Adipocyte (in vitro differentiated cells): ENCODE data around the gene BRD4.

Experiments used
- DNase-seq: peaks from one replicate; pipeline ENCODE4 v3.0.0-alpha.2; 2015; ENCODE audit warnings: low read depth
- H3K27me3 ChIP-seq: replicated peaks from 2 replicates; pipeline ENCODE4 v1.7.0; 2013; ENCODE audit warnings: mild to moderate bottlenecking, low read length, moderate library complexity; ENCODE audit not compliant: control insufficient read depth, insufficient read depth
- H3K36me3 ChIP-seq: 2 replicates; pipeline ENCODE4 v1.7.0; 2013; ENCODE audit warnings: low read length, mild to moderate bottlenecking, moderate library complexity; ENCODE audit not compliant: control insufficient read depth, insufficient read depth, severe bottlenecking
- H3K4me1 ChIP-seq: 2 replicates; pipeline ENCODE4 v1.7.0; 2013; ENCODE audit warnings: mild to moderate bottlenecking, low read length, moderate library complexity; ENCODE audit not compliant: control insufficient read depth, insufficient read depth
- H3K4me3 ChIP-seq: 2 replicates; pipeline ENCODE4 v1.7.0; 2013; ENCODE audit warnings: mild to moderate bottlenecking, low read length, moderate library complexity
- H3K9ac ChIP-seq: 2 replicates; pipeline ENCODE4 v1.7.0; 2013; ENCODE audit warnings: mild to moderate bottlenecking, low read length, moderate library complexity
- H3K9me3 ChIP-seq: 2 replicates; pipeline ENCODE4 v1.7.0; 2013; ENCODE audit warnings: mild to moderate bottlenecking, low read length, moderate library complexity; ENCODE audit not compliant: control insufficient read depth

BRD4 gene

DNA sequence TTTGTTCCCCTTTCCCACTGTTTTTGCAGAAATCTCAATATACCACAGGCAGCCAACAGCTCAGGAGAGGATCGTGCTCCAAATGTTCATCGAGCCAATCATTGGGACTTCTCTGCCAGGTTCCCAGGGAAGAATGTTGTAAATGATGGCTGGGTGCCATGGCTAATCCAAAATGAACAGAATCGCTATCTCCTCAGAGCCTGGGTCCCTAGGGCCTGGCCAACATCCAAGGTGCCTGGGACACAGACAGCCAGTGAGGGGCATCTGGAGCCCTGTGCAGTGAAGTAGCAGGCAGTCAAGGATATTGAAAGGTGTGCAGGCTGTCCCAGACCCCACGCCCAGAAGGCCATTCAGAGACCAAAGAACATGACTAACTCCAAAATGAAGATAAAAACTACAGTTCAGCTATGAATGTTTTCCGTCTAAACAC is 37.8 kb downstream of the BRD4 start:
- Histone ChIP-seq H3K27me3 (no peaks in the 10 kb centered on the region), H3K36me3 (no peaks in the 10 kb centered on the region), H3K4me3 (peak overlapping the region; percentile 53), H3K9ac (no peak overlapping the region), H3K9me3 (no peaks in the 10 kb centered on the region), H3K4me1 (peaks cover 73% of the 10 kb centered on the region)
- no peak for DNase-seq

GRCh38 chr19:15293781-15294491 is 38.4 kb downstream of the BRD4 start:
- peak overlapping the region; percentile 40 for H3K9ac ChIP-seq
- H3K27me3 ChIP-seq: no peaks in the 10 kb centered on the region
- H3K36me3 ChIP-seq: no peaks in the 10 kb centered on the region
- peak overlapping the region; percentile 53 for H3K4me3 ChIP-seq
- no peaks in the 10 kb centered on the region for H3K9me3 ChIP-seq
- peaks cover 68% of the 10 kb centered on the region for H3K4me1 ChIP-seq
- peak; percentile 80 for DNase-seq

GRCh38 chr19:15292847-15293582 is 39.3 kb downstream of the BRD4 start:
- DNase-seq: peak; percentile 48
- Histone ChIP-seq H3K9me3 (no peaks in the 10 kb centered on the region), H3K9ac (peak overlapping the region; percentile 40), H3K4me1 (peaks cover 72% of the 10 kb centered on the region), H3K27me3 (no peaks in the 10 kb centered on the region), H3K4me3 (peak overlapping the region; percentile 53), H3K36me3 (no peaks in the 10 kb centered on the region)

DNA sequence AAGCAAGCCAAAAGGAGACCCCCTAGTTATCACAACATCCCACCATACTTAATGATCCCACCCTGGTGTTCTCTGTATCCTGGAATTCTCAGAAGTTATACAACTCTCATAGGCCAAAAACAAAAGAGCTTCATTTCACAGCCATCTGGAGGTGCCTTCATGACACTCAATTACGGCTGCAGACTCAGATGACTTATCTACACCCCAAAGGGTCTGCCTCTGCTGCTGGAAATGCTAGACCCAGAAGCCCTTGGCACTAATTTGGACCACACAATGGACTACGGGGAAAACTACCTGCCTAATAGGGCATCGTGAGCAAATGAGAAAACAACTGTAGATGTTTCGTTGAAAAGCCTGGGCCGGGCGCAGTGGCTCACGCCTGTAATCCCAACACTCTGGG is 40.2 kb downstream of the BRD4 start:
- H3K9me3 ChIP-seq: no peaks in the 10 kb centered on the region
- H3K4me1 ChIP-seq: peaks cover 71% of the 10 kb centered on the region
- no peak overlapping the region for H3K4me3 ChIP-seq
- no peak for DNase-seq
- no peaks in the 10 kb centered on the region for H3K27me3 ChIP-seq
- H3K9ac ChIP-seq: no peak overlapping the region
- H3K36me3 ChIP-seq: no peaks in the 10 kb centered on the region

- Histone ChIP-seq H3K27me3 (no peaks in the 10 kb centered on the region), H3K9ac (no peak overlapping the region), H3K9me3 (no peaks in the 10 kb centered on the region), H3K4me1 (peaks cover 65% of the 10 kb centered on the region), H3K36me3 (no peaks in the 10 kb centered on the region), H3K4me3 (no peak overlapping the region)
- no peak for DNase-seq
Observed at GRCh38 chr19:15291548-15292021, 40.8 kb downstream of the BRD4 start.

GRCh38 chr19:15291089-15291488 is 41.2 kb downstream of the BRD4 start:
- H3K27me3 ChIP-seq: no peaks in the 10 kb centered on the region
- H3K9me3 ChIP-seq: no peaks in the 10 kb centered on the region
- H3K4me3 ChIP-seq: no peak overlapping the region
- no peak for DNase-seq
- peaks cover 60% of the 10 kb centered on the region for H3K4me1 ChIP-seq
- H3K9ac ChIP-seq: no peak overlapping the region
- H3K36me3 ChIP-seq: no peaks in the 10 kb centered on the region

GRCh38 chr19:15290166-15290565 is 42.2 kb downstream of the BRD4 start:
- no peak overlapping the region for H3K4me3 ChIP-seq
- no peak for DNase-seq
- no peaks in the 10 kb centered on the region for H3K9me3 ChIP-seq
- H3K36me3 ChIP-seq: no peaks in the 10 kb centered on the region
- H3K27me3 ChIP-seq: no peaks in the 10 kb centered on the region
- no peak overlapping the region for H3K9ac ChIP-seq
- peaks cover 57% of the 10 kb centered on the region for H3K4me1 ChIP-seq

GRCh38 chr19:15289673-15290072 is 42.7 kb downstream of the BRD4 start:
- Histone ChIP-seq H3K4me3 (no peak overlapping the region), H3K36me3 (no peaks in the 10 kb centered on the region), H3K27me3 (no peaks in the 10 kb centered on the region), H3K4me1 (peaks cover 55% of the 10 kb centered on the region), H3K9me3 (no peaks in the 10 kb centered on the region), H3K9ac (no peak overlapping the region)
- DNase-seq: no peak

DNA sequence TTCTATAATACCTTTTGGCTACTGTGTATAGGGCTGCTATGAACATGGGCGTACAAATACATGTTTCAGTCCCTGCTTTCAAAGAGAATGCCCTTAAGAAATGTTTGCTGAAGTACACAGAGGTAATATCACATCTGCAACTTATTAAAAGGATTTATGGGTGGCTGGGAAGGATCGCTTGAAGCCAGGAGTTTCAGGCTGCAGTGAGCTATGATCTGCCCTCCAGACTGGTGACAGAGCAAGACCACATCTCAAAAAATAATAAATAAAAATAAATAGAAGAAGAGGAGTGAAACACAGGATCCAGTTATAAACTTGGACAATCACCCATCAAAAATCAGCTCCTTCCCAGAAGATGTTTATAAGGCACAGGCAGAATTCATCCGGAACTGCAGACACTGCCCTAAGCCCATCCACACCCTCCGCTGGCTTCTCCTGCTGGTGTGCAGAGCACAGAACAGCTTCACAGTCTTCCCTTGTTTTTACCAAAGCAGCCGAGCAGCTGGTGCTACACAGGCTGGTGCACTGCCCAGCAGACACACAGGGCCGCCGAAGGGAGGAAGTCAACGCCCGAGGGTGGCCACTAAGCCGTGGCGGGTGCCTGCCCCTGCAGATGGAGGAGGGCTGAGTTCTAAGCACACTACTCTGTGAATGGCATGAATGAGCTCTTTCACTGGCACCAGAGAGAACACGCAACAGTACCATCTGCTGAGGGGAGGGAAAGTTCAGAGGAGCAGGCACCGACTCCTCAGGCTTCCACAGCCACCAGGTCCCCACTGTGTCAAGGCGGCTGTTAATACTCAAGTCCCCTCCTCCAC is 44.0 kb downstream of the BRD4 start:
- Histone ChIP-seq H3K4me3 (no peak overlapping the region), H3K27me3 (no peaks in the 10 kb centered on the region), H3K9ac (peak overlapping the region; percentile 37), H3K4me1 (peaks cover 55% of the 10 kb centered on the region), H3K36me3 (no peaks in the 10 kb centered on the region), H3K9me3 (no peaks in the 10 kb centered on the region)
- peak; percentile 59 for DNase-seq

DNA sequence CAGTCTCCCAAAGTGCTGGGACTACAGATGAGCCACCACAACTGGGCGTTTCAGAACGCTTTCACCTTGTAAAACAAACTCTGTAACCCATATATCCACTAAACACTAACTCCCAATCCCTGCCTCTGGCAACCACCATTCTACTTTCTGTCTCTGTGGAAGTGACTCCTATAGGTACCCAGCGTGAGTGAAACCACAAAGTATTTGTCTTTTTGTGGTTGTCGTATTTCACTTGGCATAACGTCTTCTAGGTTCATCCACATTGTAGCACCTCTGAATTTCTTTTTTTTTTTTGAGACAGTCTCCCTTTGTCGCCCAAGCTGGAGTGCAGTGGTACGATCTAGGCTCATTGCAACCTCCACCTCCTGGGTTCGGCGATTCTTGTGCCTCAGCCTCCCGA is 44.8 kb downstream of the BRD4 start:
- Histone ChIP-seq H3K9ac (no peak overlapping the region), H3K4me1 (peaks cover 56% of the 10 kb centered on the region), H3K36me3 (no peaks in the 10 kb centered on the region), H3K9me3 (no peaks in the 10 kb centered on the region), H3K4me3 (no peak overlapping the region), H3K27me3 (no peaks in the 10 kb centered on the region)
- DNase-seq: no peak
